HepG2 (cell line): ENCODE data around the gene TTLL7. TPM values are rescaled to one million over a fixed set of nuclear protein-coding genes. Genes with fewer than 3 reads are reported as not detected.

ENCODE experiments used
- ATAC-seq: fragments of 200-7000 bp; cut with Tn5 transposase; 3 replicates; pipeline ENCODE4 v1.9.1; 2020; ENCODE audit warnings: mild to moderate bottlenecking, moderate library complexity
- BruUV-seq: library from RNA; stranded (reverse); fragments of 400-500 nt; replicated peaks from 2 replicates; lab custom pipeline; 2021; lab: Mats Ljungman, UMichigan
- CTCF ChIA-PET: fragments of 300-600 bp; formaldehyde crosslinking; extraction: SDS; loops from one replicate; lab custom pipeline; 2021; ENCODE audit warnings: low total read pairs, inconsistent platforms, low intra/inter-chr PET ratio; lab: Yijun Ruan, JAX
- POLR2A ChIA-PET: fragments of 350-600 bp; sonication (Branson Sonifier 250); formaldehyde crosslinking; loops from one replicate; lab custom pipeline; 2020; ENCODE audit warnings: antibody characterized with exemption, inconsistent platforms; lab: Yijun Ruan, JAX
- DNase-seq: peaks from one replicate; pipeline ENCODE4 v3.0.0-alpha.2; 2015; ENCODE audit warnings: low spot score
- FAIRE-seq: peaks from 3 replicates; lab custom pipeline; 2011; peaks lifted over from hg19 to GRCh38; lab: Jason Lieb, UNC
- H2AFZ ChIP-seq: one replicate; pipeline ENCODE4 v1.6.1; 2011; ENCODE audit warnings: low read length, inconsistent platforms
- H3K27ac ChIP-seq: fragments of 300-600 bp; 3 replicates; pipeline ENCODE4 v1.8.0; 2011; ENCODE audit warnings: mixed run types, mild to moderate bottlenecking, mixed read lengths, low read length, inconsistent platforms; ENCODE audit not compliant: insufficient read depth; ENCODE audit errors: extremely low read length
- H3K27me3 ChIP-seq, 2 experiments: fragments of 200-600 bp in 1 of 2; 2 replicates in 1 of 2; 3 replicates in 1 of 2; pipeline versions ENCODE4 v1.6.0 to v1.8.0; 2011; ENCODE audit warnings: low read length in 2 of 2, mild to moderate bottlenecking in 2 of 2, moderate library complexity in 2 of 2, inconsistent platforms in 1 of 2; ENCODE audit not compliant: insufficient read depth in 2 of 2, control insufficient read depth in 1 of 2
- H3K36me3 ChIP-seq, 2 experiments: fragments of 200-600 bp in 1 of 2; replicated peaks in 1 of 2; 2 replicates in 1 of 2; 3 replicates in 1 of 2; pipeline versions ENCODE4 v1.5.1 to v1.8.0; 2011; ENCODE audit warnings: low read length in 2 of 2, inconsistent platforms in 1 of 2; ENCODE audit not compliant: insufficient read depth in 2 of 2, control insufficient read depth in 1 of 2
- H3K4me1 ChIP-seq: 2 replicates; pipeline ENCODE4 v1.5.1; 2012; ENCODE audit warnings: low read length, inconsistent platforms; ENCODE audit not compliant: insufficient read depth
- H3K4me2 ChIP-seq: 2 replicates; pipeline ENCODE4 v1.6.0; 2011; ENCODE audit warnings: low read depth, low read length, inconsistent platforms
- H3K4me3 ChIP-seq, 3 experiments: fragments of 200-600 bp in 1 of 3; sonication (generic), shearing (Covaris generic) in 1 of 3; replicated peaks in 1 of 3; 2 replicates each; pipeline ENCODE4 v1.5.1; 2011 to 2016; ENCODE audit warnings: low read length in 3 of 3, inconsistent platforms in 2 of 3, low read depth in 2 of 3, mild to moderate bottlenecking in 2 of 3, control low read depth in 1 of 3, mixed read lengths in 1 of 3; ENCODE audit not compliant: insufficient read depth in 1 of 3
- H3K79me2 ChIP-seq: one replicate; pipeline ENCODE4 v1.6.1; 2011; ENCODE audit warnings: low read length, inconsistent platforms; ENCODE audit not compliant: insufficient read depth
- H3K9ac ChIP-seq: 2 replicates; pipeline ENCODE4 v1.6.0; 2011; ENCODE audit warnings: mild to moderate bottlenecking, low read depth, low read length, inconsistent platforms; ENCODE audit not compliant: insufficient read depth
- H3K9me3 ChIP-seq: 2 replicates; pipeline ENCODE4 v1.5.1; 2012; ENCODE audit warnings: mild to moderate bottlenecking, low read length
- H4K20me1 ChIP-seq: 2 replicates; pipeline ENCODE4 v1.6.0; 2011; ENCODE audit warnings: inconsistent platforms, mild to moderate bottlenecking, low read length, moderate library complexity; ENCODE audit not compliant: insufficient read depth
- GMEB1 ChIP-seq: sonication (generic); formaldehyde crosslinking; IDR thresholded peaks from 2 replicates; pipeline ENCODE4 v1.5.1; 2020; ENCODE audit warnings: missing genetic modification reagents, mild to moderate bottlenecking, borderline replicate concordance
- MAFF ChIP-seq: IDR thresholded peaks from 2 replicates; pipeline ENCODE4 v1.6.1; 2011; ENCODE audit warnings: low read depth, low read length, improper control_type of control experiment
- MAFK ChIP-seq, 2 experiments: IDR thresholded peaks in 1 of 2; conservative IDR thresholded peaks in 1 of 2; 2 replicates each; pipeline ENCODE4 v1.6.1; 2011; ENCODE audit warnings: improper control_type of control experiment in 2 of 2, low read length in 2 of 2
- MED1 ChIP-seq: sonication (generic); formaldehyde crosslinking; IDR thresholded peaks from 2 replicates; pipeline ENCODE4 v1.4.0; 2020; ENCODE audit warnings: missing genetic modification reagents
- NR2F2 ChIP-seq: IDR thresholded peaks from 2 replicates; pipeline ENCODE4 v1.6.1; 2012; ENCODE audit warnings: low read depth, inconsistent platforms, borderline replicate concordance
- SAFB2 ChIP-seq: sonication (generic); formaldehyde crosslinking; IDR thresholded peaks from 2 replicates; pipeline ENCODE4 v1.5.1; 2020; ENCODE audit warnings: missing genetic modification reagents, low read depth, mild to moderate bottlenecking, borderline replicate concordance
- SRSF4 ChIP-seq: fragments of 200-400 bp; formaldehyde crosslinking; IDR thresholded peaks from one replicate; pipeline ENCODE4 v1.6.1; 2018; ENCODE audit warnings: mild to moderate bottlenecking, low read depth, low read length, moderate library complexity; ENCODE audit not compliant: poor library complexity, severe bottlenecking
- TBX3 ChIP-seq: fragments of 450-650 bp; IDR thresholded peaks from 2 replicates; pipeline ENCODE4 v1.6.1; 2017; ENCODE audit warnings: antibody characterized with exemption, mild to moderate bottlenecking, inconsistent platforms, borderline replicate concordance
- TCF12 ChIP-seq, 2 experiments: fragments of 450-650 bp in 1 of 2; sonication (generic) in 1 of 2; formaldehyde crosslinking in 1 of 2; IDR thresholded peaks; 2 replicates each; pipeline versions ENCODE4 v1.6.1 to v1.8.0; 2017 to 2022; ENCODE audit warnings: antibody characterized with exemption in 1 of 2, mild to moderate bottlenecking in 1 of 2, missing genetic modification reagents in 1 of 2, moderate library complexity in 1 of 2
- TSC22D2 ChIP-seq: sonication (generic); formaldehyde crosslinking; IDR thresholded peaks from 2 replicates; pipeline ENCODE4 v1.5.1; 2020; ENCODE audit warnings: missing genetic modification reagents, mild to moderate bottlenecking, borderline replicate concordance
- ZBTB1 ChIP-seq: sonication (generic); formaldehyde crosslinking; IDR thresholded peaks from 2 replicates; pipeline ENCODE4 v1.4.0; 2020; ENCODE audit warnings: missing genetic modification reagents, borderline replicate concordance
- ZKSCAN1 ChIP-seq: fragments of 150-350 bp; IDR thresholded peaks from 2 replicates; pipeline ENCODE4 v1.6.1; 2014; ENCODE audit warnings: low read length
- ZNF780A ChIP-seq: sonication (generic); formaldehyde crosslinking; IDR thresholded peaks from 2 replicates; pipeline ENCODE4 v1.8.0; 2022; ENCODE audit warnings: mild to moderate bottlenecking, missing genetic modification reagents, moderate library complexity
- WGBS: methylation state at CpG from one replicate; pipeline ENCODE4 v1.1.6; 2017; ENCODE audit warnings: low lambda C conversion rate; 5-methylcytosine and 5-hydroxymethylcytosine counted together
- in situ Hi-C: cut with HindIII; loops from 2 replicates; pipeline ENCODE4 v1.10.0; 2017; ENCODE audit warnings: low pct_unique_long_range_greater_than_20kb; ENCODE audit not compliant: extremely low pct_ligation_motif_present
- intact Hi-C: fragments of 100-400 bp; cut with micrococcal nuclease; formaldehyde crosslinking; loops from one replicate; pipeline ENCODE4 v1.10.0; 2022; ENCODE audit not compliant: unreplicated experiment
- polyA plus RNA-seq, 8 experiments: library from polyadenylated mRNA; depleted of rRNA in 3 of 8; stranded (reverse) in 7 of 8; unstranded in 1 of 8; fragments of >200 nt; fragmentation: Illumina TruSeq in 4 of 8; extraction: Trizol in 4 of 8; gene quantifications; 2 replicates each; pipeline versions ENCODE4 v1.2.1 to v1.2.3, GENCODE V29; 2011 to 2016; ENCODE audit warnings: low read depth in 4 of 8, missing spikeins in 1 of 8, mixed read lengths in 1 of 8; ENCODE audit not compliant: insufficient read depth in 1 of 8
- total RNA-seq, 5 experiments: library from RNA; depleted of rRNA; stranded (reverse); fragments of >200 nt; fragmentation: Illumina TruSeq; extraction: Trizol; gene quantifications; 2 replicates each; pipeline ENCODE4 v1.2.3, GENCODE V29; 2016; ENCODE audit warnings: low read depth in 1 of 5

TTLL7 gene
- total and polyA plus RNA-seq, 2 of the 13 experiments (the other 11 are each of a cell fraction or from before 2014, with no cell fraction given), result 0.07 to 0.22 TPM

- DNase-seq, result no peak
- no peaks in the 10 kb centered on the region for H3K4me1 ChIP-seq
- TF ChIP-seq MAFK (conservative IDR thresholded peaks at IDR 0.05 in 1 of 2, IDR thresholded peaks at IDR 0.05 in 1 of 2; ENCODE audit: low read length in 2 of 2) (peak in 1 of 2 experiments; percentile 21; a peak in 1 of 4 replicates), MED1 (CRISPR knock-in tag) (no peak)
- H2AFZ ChIP-seq, result no peak overlapping the region
- POLR2A ChIA-PET, result no interaction called here
- no peaks in the 10 kb centered on the region for H4K20me1 ChIP-seq
- no peak for FAIRE-seq
- H3K27me3 ChIP-seq, result no peaks in the 10 kb centered on the region
- 34% methylated on average over 7 of the region's 7 CpGs for WGBS
- no peak overlapping the region for H3K4me2 ChIP-seq
- no peaks in the 10 kb centered on the region for H3K36me3 ChIP-seq
- H3K4me3 ChIP-seq, result no peak overlapping the region
- in situ Hi-C loops (no loop called here), intact Hi-C loops (no loop called here)
- H3K79me2 ChIP-seq, result no peaks in the 10 kb centered on the region
- peaks cover 27% of the 10 kb centered on the region for H3K9me3 ChIP-seq
- no peak for ATAC-seq
- no peak overlapping the region for H3K9ac ChIP-seq
- BruUV-seq, result no TSS peak
- CTCF ChIA-PET, result no interaction called here
- H3K27ac ChIP-seq, result no peak overlapping the region
Measured at GRCh38 chr1:83829106-83829505, 169.8 kb downstream of the TTLL7 start.

- intact Hi-C loops, result loop anchor here (1.0 kb wide), 1 partner anchor 33 kb away; no protein-coding TSS in a partner anchor
- no peak overlapping the region for H3K9ac ChIP-seq
- WGBS, result 10% methylated on average over 1 of the region's 1 CpG
- H3K4me3 ChIP-seq, result no peak overlapping the region
- ATAC-seq (no peak), FAIRE-seq (no peak), DNase-seq (no peak)
- H3K27ac ChIP-seq, result no peak overlapping the region
- no peak overlapping the region for H2AFZ ChIP-seq
- BruUV-seq, result no TSS peak
- POLR2A ChIA-PET, result no interaction called here
- no peak overlapping the region for H3K4me2 ChIP-seq
- in situ Hi-C loops, result no loop called here
- no peaks in the 10 kb centered on the region for H4K20me1 ChIP-seq
- no peaks in the 10 kb centered on the region for H3K4me1 ChIP-seq
- TF ChIP-seq NR2F2, result no peak
- no peak for TF ChIP-seq ZNF780A (CRISPR knock-in tag)
- TF ChIP-seq TSC22D2, result no peak
- no peak for TF ChIP-seq MAFF
- TF ChIP-seq TBX3, result no peak
- no peak for TF ChIP-seq TCF12 (IDR thresholded peaks at IDR 0.05)
- no peak for TF ChIP-seq TCF12 (CRISPR knock-in tag; IDR thresholded peaks at IDR 0.05)
- no peak for TF ChIP-seq SAFB2 (CRISPR knock-in tag)
- TF ChIP-seq ZKSCAN1, result no peak
- no peak for TF ChIP-seq SRSF4
- no peak for TF ChIP-seq ZBTB1
- TF ChIP-seq GMEB1 (CRISPR knock-in tag), result no peak
- peaks cover 31% of the 10 kb centered on the region for H3K9me3 ChIP-seq
- no peaks in the 10 kb centered on the region for H3K36me3 ChIP-seq
- no peaks in the 10 kb centered on the region for H3K79me2 ChIP-seq
- CTCF ChIA-PET, result no interaction called here
- H3K27me3 ChIP-seq, result no peaks in the 10 kb centered on the region
Measured at GRCh38 chr1:83828456-83828855, 170.5 kb downstream of the TTLL7 start.
